ENCODE data around the gene MFN2.

Gene MFN2

GRCh38 chr1:11984576-11984975 lies 4.3 kb downstream of the MFN2 start:
- Histone ChIP-seq H3K27ac (no peak overlapping the region), H3K36me3 (peaks cover 23 to 69% (median 52%) of the 10 kb centered on the region in 3 donors), H3K27me3 (no peaks in the 10 kb centered on the region), H3K4me3 (no peak overlapping the region), H3K4me1 (peaks cover 0 to 17% (median 11%) of the 10 kb centered on the region in 4 donors), H3K9me3 (no peaks in the 10 kb centered on the region)
- no peak for TF ChIP-seq CTCF (IDR thresholded peaks at IDR 0.05)
- intact Hi-C loops (cut with DNase I; ENCODE audit: low total_unique reads), result no loop called here
- DNase-seq, result no peak

DNA sequence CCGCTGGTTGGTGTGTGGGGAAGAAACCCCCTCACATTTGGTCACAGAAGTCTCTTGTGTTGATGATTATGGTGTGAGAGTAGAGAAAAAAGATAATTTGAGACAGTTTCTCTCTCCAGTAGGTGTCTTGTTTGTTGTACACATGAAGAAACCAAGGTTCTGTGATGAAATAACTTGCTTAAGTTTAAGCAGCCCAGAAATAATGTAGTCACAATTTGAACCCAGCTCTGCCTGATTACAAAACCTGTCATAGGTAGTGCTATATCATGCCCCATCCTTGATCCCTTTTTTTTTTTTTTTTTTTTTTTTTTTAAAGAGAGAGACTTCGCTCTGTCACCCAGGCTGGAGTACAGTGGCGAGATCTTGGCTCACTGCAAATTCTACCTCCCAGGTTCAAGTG lies 4.9 kb downstream of the MFN2 start:
- Histone ChIP-seq H3K27ac (no peak overlapping the region), H3K27me3 (no peaks in the 10 kb centered on the region), H3K36me3 (peaks cover 29 to 75% (median 58%) of the 10 kb centered on the region in 3 donors), H3K9me3 (no peaks in the 10 kb centered on the region), H3K4me1 (peaks cover 0 to 16% (median 10%) of the 10 kb centered on the region in 4 donors), H3K4me3 (no peak overlapping the region)
- no peak for DNase-seq
- TF ChIP-seq CTCF (IDR thresholded peaks at IDR 0.05), result no peak
- intact Hi-C loops (cut with DNase I; ENCODE audit: low total_unique reads), result no loop called here

GRCh38 chr1:11985851-11986250 lies 5.6 kb downstream of the MFN2 start:
- Histone ChIP-seq H3K4me1 (peaks cover 0 to 13% (median 7%) of the 10 kb centered on the region in 4 donors), H3K9me3 (no peaks in the 10 kb centered on the region), H3K27ac (no peak overlapping the region), H3K4me3 (no peak overlapping the region), H3K36me3 (peaks cover 36 to 82% (median 65%) of the 10 kb centered on the region in 3 donors), H3K27me3 (no peaks in the 10 kb centered on the region)
- intact Hi-C loops (cut with DNase I; ENCODE audit: low total_unique reads), result no loop called here
- DNase-seq, result no peak
- no peak for TF ChIP-seq CTCF (IDR thresholded peaks at IDR 0.05)

DNA sequence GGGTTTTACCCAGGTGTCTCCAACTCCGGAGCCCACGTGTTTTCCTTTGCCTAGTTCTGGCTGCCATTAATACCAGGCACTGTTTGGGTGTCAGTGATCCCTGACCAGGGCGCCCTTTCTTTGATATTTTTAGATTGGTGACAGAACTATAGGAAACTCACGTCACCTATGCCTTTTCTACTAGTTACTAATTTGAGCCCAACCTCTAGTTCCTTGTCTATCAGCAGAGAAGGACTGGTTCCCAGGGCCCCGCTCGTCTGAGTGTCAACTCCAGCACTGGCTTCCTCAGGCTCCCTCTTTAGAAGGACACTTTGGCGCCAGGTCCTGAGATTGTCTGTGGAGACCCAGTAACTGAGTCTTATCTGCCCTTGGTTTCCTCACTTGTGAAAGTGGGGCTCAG lies 9.4 kb downstream of the MFN2 start:
- no peak overlapping the region for H3K4me3 ChIP-seq
- H3K36me3 ChIP-seq, result peaks cover 52 to 89% (median 74%) of the 10 kb centered on the region in 3 donors
- H3K9me3 ChIP-seq, result no peaks in the 10 kb centered on the region
- H3K27me3 ChIP-seq, result no peaks in the 10 kb centered on the region
- no peak for TF ChIP-seq CTCF (IDR thresholded peaks at IDR 0.05)
- DNase-seq, result no peak
- no peaks in the 10 kb centered on the region for H3K4me1 ChIP-seq
- no peak overlapping the region for H3K27ac ChIP-seq
- intact Hi-C loops (cut with DNase I; ENCODE audit: low total_unique reads), result loop anchor here (1.0 kb wide), 1 partner anchor 17 kb away; no protein-coding TSS in a partner anchor

DNA sequence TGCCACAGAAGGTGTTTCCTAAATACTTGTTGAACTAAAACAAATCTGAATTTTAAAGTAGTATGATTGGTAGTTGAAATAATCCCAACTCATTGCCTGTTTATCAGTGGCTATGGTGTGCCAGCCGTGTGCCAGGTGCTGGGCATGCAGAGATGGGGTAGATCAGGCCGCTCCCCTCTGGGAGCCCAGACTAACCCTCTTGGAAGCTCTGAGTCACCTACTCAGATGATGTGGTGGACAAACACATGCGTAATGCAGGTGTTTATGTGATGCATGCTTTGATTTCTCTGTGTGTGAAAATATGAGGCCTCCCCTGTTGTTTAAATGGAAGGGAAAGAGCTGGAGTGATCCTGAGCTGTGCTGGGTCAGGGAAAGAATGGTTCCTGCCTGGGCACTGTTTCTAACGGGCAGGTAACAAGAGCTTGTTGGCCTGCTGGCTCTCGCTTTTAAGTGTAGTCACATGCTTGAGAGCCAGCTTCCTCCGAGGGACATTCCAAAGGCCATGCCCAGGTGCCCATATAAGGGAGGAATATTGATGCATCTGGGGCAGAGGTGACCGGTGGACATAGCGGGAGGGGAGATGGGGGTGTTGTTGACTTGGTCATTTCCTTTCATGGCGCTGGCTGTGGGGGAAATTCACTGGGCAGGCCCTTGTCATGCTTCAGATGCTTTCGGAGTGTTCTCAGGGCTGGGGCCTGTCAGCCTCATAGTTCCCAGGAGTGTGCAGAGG lies 10.2 kb downstream of the MFN2 start:
- H3K4me3 ChIP-seq, result no peak overlapping the region
- no peak for TF ChIP-seq CTCF (IDR thresholded peaks at IDR 0.05)
- H3K4me1 ChIP-seq, result no peaks in the 10 kb centered on the region
- no peak for DNase-seq
- no peak overlapping the region for H3K27ac ChIP-seq
- intact Hi-C loops (cut with DNase I; ENCODE audit: low total_unique reads), result no loop called here
- H3K9me3 ChIP-seq, result no peaks in the 10 kb centered on the region
- no peaks in the 10 kb centered on the region for H3K27me3 ChIP-seq
- peaks cover 55 to 89% (median 78%) of the 10 kb centered on the region in 3 donors for H3K36me3 ChIP-seq
